ENCODE data around the gene PCP4L1. TPM values are rescaled to one million over a fixed set of nuclear protein-coding genes. Genes with fewer than 3 reads are reported as not detected.

PCP4L1 gene
- total and polyA plus RNA-seq, 2 donors (not counting 1 experiment from before 2014, with no cell fraction given), result not detected

- TF ChIP-seq CTCF (conservative IDR thresholded peaks at IDR 0.05 in 1 of 2, IDR thresholded peaks at IDR 0.05 in 1 of 2; ENCODE audit: low read depth in 1 of 2, low read length in 2 of 2) (no peak), EZH2 (IDR thresholded peaks at IDR 0.05; ENCODE audit: low read length, missing control alignments) (no peak)
- H3K9me3 ChIP-seq (ENCODE audit: control insufficient read depth, insufficient read depth, low read depth, low read length), result no peaks in the 10 kb centered on the region
- H4K20me1 ChIP-seq (ENCODE audit: control insufficient read depth, extremely low read depth, insufficient read depth, low read length), result no peaks in the 10 kb centered on the region
- peak overlapping the region; percentile 84 for H2AFZ ChIP-seq (ENCODE audit: low read length)
- H3K27me3 ChIP-seq (ENCODE audit: control insufficient read depth, insufficient read depth, low read length), result no peaks in the 10 kb centered on the region
- DNase-seq (ENCODE audit: low read depth in 2 of 2), result peak in 1 of 2 donors; percentile 20
- H3K9ac ChIP-seq (ENCODE audit: insufficient read depth, low read length), result no peak overlapping the region
- H3K79me2 ChIP-seq (ENCODE audit: control insufficient read depth, insufficient read depth, low read length), result no peaks in the 10 kb centered on the region
- peak overlapping the region in 1 of 4 experiments; percentile 7 for H3K4me3 ChIP-seq (replicated peaks in 1 of 4; ENCODE audit: control extremely low read depth in 1 of 4, insufficient read depth in 1 of 4, low read depth in 3 of 4, low read length in 4 of 4)
- peaks cover 8% of the 10 kb centered on the region for H3K36me3 ChIP-seq (ENCODE audit: control insufficient read depth, insufficient read depth, low read length)
- peak overlapping the region; percentile 59 for H3K4me2 ChIP-seq (ENCODE audit: extremely low read depth, insufficient read depth, low read length)
- H3K27ac ChIP-seq (ENCODE audit: insufficient read depth, low read length), result peak overlapping the region; percentile 9
- H3K4me1 ChIP-seq (ENCODE audit: control insufficient read depth, extremely low read depth, insufficient read depth, low read length), result peaks cover 6% of the 10 kb centered on the region
Observed at GRCh38 chr1:161225178-161225533, 33.4 kb upstream of the PCP4L1 start.

- Histone ChIP-seq H3K79me2 (ENCODE audit: control insufficient read depth, insufficient read depth, low read length) (no peaks in the 10 kb centered on the region), H3K4me3 (replicated peaks in 1 of 4; ENCODE audit: control extremely low read depth in 1 of 4, insufficient read depth in 1 of 4, low read depth in 3 of 4, low read length in 4 of 4) (peak within 1 kb of the TSS; percentile 74 to 98 (median 88)), H3K4me1 (ENCODE audit: control insufficient read depth, extremely low read depth, insufficient read depth, low read length) (peaks cover 6% of the 10 kb centered on the region), H3K27me3 (ENCODE audit: control insufficient read depth, insufficient read depth, low read length) (no peaks in the 10 kb centered on the region), H3K9me3 (ENCODE audit: control insufficient read depth, insufficient read depth, low read depth, low read length) (no peaks in the 10 kb centered on the region), H2AFZ (ENCODE audit: low read length) (peak within 1 kb of the TSS; percentile 96), H3K4me2 (ENCODE audit: extremely low read depth, insufficient read depth, low read length) (peak within 1 kb of the TSS; percentile 98), H3K9ac (ENCODE audit: insufficient read depth, low read length) (peak within 1 kb of the TSS; percentile 57), H3K36me3 (ENCODE audit: control insufficient read depth, insufficient read depth, low read length) (peaks cover 8% of the 10 kb centered on the region), H3K27ac (ENCODE audit: insufficient read depth, low read length) (peak within 1 kb of the TSS; percentile 62), H4K20me1 (ENCODE audit: control insufficient read depth, extremely low read depth, insufficient read depth, low read length) (no peaks in the 10 kb centered on the region)
- DNase-seq (ENCODE audit: low read depth in 2 of 2), result peak; percentile 99 to 100
- TF ChIP-seq CTCF (conservative IDR thresholded peaks at IDR 0.05 in 1 of 2, IDR thresholded peaks at IDR 0.05 in 1 of 2; ENCODE audit: low read depth in 1 of 2, low read length in 2 of 2) (peak; percentile 65 to 77), EZH2 (IDR thresholded peaks at IDR 0.05; ENCODE audit: low read length, missing control alignments) (no peak)
Observed at GRCh38 chr1:161225534-161226319, 32.8 kb upstream of the PCP4L1 start, which contains the start of gene TOMM40L. TSS of gene TOMM40L (plus strand) at chr1:161226060. CDS start at chr1:161226490, 430 bp downstream.

- H3K27ac ChIP-seq (ENCODE audit: insufficient read depth, low read length), result peak overlapping the region; percentile 62
- H3K4me2 ChIP-seq (ENCODE audit: extremely low read depth, insufficient read depth, low read length), result peak overlapping the region; percentile 98
- no peak for DNase-seq (ENCODE audit: low read depth in 2 of 2)
Observed at GRCh38 chr1:161226320-161226711, 32.2 kb upstream of the PCP4L1 start.

More at GRCh38 chr1:161226320-161226711, 32.2 kb upstream of the PCP4L1 start:
- TF ChIP-seq EZH2 (IDR thresholded peaks at IDR 0.05; ENCODE audit: low read length, missing control alignments) (no peak), CTCF (conservative IDR thresholded peaks at IDR 0.05 in 1 of 2, IDR thresholded peaks at IDR 0.05 in 1 of 2; ENCODE audit: low read depth in 1 of 2, low read length in 2 of 2) (no peak)
- H3K27me3 ChIP-seq (ENCODE audit: control insufficient read depth, insufficient read depth, low read length), result no peaks in the 10 kb centered on the region
- peaks cover 6% of the 10 kb centered on the region for H3K4me1 ChIP-seq (ENCODE audit: control insufficient read depth, extremely low read depth, insufficient read depth, low read length)
- no peaks in the 10 kb centered on the region for H3K9me3 ChIP-seq (ENCODE audit: control insufficient read depth, insufficient read depth, low read depth, low read length)
- H2AFZ ChIP-seq (ENCODE audit: low read length), result peak overlapping the region; percentile 96
- peak overlapping the region; percentile 74 to 98 (median 88) for H3K4me3 ChIP-seq (replicated peaks in 1 of 4; ENCODE audit: control extremely low read depth in 1 of 4, insufficient read depth in 1 of 4, low read depth in 3 of 4, low read length in 4 of 4)
- H3K79me2 ChIP-seq (ENCODE audit: control insufficient read depth, insufficient read depth, low read length), result no peaks in the 10 kb centered on the region
- peaks cover 8% of the 10 kb centered on the region for H3K36me3 ChIP-seq (ENCODE audit: control insufficient read depth, insufficient read depth, low read length)
- H3K9ac ChIP-seq (ENCODE audit: insufficient read depth, low read length), result peak overlapping the region; percentile 57
- H4K20me1 ChIP-seq (ENCODE audit: control insufficient read depth, extremely low read depth, insufficient read depth, low read length), result no peaks in the 10 kb centered on the region
